GM21786 (cell line): Measurements from ENCODE around the gene TAP2.
"Not testable (repeated sequence)": the region's sequence is repeated elsewhere in the genome, so short reads cannot be mapped to it uniquely, and the experiment has no call there.

Source experiments
- ATAC-seq: cut with Tn5 transposase; IDR thresholded peaks from one replicate; pipeline ENCODE4 v1.9.1; 2021; ENCODE audit not compliant: unreplicated experiment

Gene TAP2

DNA sequence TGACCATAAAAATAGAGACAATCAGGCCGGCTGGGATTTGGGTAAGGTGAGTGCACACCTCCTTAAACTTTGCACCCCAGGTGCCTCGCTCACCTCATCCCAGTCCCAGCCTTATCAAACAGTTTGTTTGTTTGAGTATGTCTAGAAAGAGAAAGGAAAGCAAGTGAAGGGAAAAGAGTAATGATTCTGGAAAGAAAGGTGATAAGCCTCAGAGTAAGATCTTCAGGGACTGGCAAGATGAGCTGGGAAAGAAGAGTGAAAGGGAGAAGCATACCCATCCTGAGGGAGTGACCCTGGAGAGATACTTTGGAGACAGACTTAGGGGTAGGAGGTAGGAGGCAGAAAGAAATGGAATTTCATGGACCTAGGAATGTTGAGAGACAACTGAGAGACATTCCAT is 1.7 kb downstream of the TAP2 start:
- ATAC-seq = no peak

DNA sequence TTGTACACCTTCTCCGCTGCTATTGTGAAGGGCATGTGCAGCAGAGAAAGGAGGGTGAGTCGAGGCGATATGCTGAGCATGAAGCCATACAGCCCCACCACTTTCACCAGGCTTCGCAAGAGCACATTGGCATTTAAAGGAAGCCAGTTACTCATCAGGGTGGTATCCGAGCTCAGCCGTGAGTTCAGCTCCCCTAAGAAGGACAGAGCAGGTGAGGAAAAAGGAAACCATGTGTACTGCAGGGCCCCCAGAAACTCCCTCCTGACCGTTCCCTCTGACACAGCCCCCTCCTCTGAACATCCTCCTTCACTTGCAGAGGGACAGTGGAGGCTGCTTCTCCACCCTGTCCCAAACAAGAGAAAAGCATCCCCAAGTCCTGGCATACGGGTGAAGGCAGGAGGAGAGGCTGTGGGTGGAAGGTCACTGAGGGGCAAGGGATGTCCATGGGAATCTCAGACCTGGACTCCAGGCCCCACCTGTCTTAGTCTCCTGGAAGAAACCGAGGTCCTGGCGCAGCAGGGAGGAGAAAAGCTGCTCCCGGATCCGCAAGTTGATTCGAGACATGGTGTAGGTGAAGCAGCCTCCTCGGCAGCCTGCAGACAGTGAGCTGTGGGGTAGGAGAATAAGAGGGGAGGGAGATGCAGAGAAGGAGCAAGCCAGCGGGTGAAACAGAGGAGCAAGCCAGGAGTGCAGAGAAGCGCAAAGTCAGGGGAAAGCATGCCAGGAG is 3.2 kb downstream of the TAP2 start:
- ATAC-seq = no peak

- no peak for ATAC-seq
These were observed 4.9 kb downstream of the TAP2 start for GRCh38 chr6:32833664-32834063.

DNA sequence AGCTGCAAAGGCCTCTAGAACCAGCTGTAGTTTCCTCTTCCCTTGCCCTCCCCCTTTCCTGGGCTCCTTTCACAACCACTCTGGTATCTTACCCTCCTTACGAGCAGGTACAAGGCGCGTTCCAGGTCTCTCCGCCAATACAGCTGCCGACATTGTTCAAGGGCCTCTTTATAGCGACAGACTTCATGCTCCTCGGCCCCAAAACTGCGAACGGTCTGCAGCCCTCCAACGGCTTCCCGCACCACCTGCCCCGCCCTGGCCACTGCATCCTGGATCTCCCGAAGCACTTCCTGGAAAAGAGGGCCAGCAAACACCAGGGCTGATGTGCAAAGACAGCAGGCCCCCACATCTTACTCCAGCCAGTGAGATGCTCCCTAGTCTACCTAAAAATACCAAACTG is 6.0 kb downstream of the TAP2 start:
- ATAC-seq = no peak

GRCh38 chr6:32830936-32831335 is 7.6 kb downstream of the TAP2 start:
- no peak for ATAC-seq

DNA sequence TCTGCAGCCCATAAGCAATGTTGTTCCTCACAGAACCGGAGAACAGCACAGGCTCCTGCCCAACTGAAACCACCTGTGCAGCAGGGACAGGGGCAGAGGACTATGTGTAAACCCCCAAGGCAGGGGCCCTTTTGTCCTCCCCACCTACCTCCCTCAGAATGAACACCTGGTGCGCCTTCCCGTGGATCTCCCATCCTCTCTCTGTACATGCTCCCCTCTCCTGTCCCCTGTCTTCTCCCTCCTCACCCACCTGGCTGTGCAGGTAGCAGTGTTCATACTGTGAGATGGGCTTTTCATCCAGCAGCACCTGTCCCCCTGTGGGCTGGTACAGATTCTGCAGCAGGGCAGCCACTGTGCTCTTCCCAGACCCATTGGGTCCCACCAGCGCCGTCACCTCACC is 8.5 kb downstream of the TAP2 start:
- ATAC-seq = no peak

- no peak for ATAC-seq
These were observed 9.0 kb downstream of the TAP2 start for GRCh38 chr6:32829495-32829894.

- no peak for ATAC-seq
These were observed 11.5 kb downstream of the TAP2 start for GRCh38 chr6:32827025-32827424.

DNA sequence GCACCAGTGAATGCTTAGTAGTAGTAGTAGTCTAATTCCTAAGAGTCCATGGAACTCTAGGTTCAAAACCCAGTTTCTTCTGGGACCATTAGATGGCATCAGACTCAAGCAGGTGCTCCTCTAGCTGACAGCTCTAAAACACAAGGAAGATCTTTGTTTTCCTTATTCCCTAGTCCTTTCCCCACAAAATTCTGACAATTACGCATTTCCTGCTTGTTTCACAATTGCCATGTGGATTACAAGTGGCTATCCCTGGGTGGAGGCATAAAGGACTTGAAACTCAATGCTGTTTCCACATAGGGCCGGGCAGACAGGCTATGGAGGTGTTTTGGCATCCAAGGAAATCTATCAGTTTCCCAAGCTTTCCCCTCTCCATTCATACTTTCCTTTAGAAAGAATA is 12.6 kb downstream of the TAP2 start:
- ATAC-seq = no peak

GRCh38 chr6:32819729-32820128 is 18.8 kb downstream of the TAP2 start:
- no peak for ATAC-seq

- ATAC-seq = no peak
These were observed 19.7 kb downstream of the TAP2 start for GRCh38 chr6:32818867-32819266.

GRCh38 chr6:32816746-32817204 is 21.8 kb downstream of the TAP2 start, which contains the start of gene HLA-DOB:
HLA-DOB (minus strand) TSS chr6:32817002; CDS start chr6:32816951, 51 bp downstream.
- peak; percentile 58 for ATAC-seq

- ATAC-seq = no peak
These were observed 22.5 kb downstream of the TAP2 start for GRCh38 chr6:32815996-32816395.

- no peak for ATAC-seq
These were observed 23.4 kb downstream of the TAP2 start for GRCh38 chr6:32815115-32815514.

DNA sequence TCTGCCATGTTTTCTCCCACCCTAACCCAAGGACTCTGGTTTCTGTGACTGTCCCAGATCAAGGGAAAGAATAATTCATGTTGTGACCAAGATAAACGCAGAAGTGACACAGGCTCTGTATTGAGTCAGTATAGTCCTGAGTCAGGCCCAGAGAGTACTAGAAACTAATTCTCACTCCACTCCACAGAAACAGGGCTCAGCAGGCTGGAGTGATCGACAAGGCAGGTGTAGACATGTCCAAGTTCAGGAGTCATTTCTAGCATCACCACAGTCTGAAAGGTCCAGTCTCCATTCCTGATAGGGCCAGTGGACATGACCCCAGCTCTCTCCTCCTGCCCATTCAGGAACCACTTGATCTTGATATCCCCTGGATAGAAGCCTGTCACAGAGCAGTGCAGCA is 24.4 kb downstream of the TAP2 start:
- ATAC-seq = no peak

- no peak for ATAC-seq
These were observed 29.4 kb downstream of the TAP2 start for GRCh38 chr6:32809171-32809570.

DNA sequence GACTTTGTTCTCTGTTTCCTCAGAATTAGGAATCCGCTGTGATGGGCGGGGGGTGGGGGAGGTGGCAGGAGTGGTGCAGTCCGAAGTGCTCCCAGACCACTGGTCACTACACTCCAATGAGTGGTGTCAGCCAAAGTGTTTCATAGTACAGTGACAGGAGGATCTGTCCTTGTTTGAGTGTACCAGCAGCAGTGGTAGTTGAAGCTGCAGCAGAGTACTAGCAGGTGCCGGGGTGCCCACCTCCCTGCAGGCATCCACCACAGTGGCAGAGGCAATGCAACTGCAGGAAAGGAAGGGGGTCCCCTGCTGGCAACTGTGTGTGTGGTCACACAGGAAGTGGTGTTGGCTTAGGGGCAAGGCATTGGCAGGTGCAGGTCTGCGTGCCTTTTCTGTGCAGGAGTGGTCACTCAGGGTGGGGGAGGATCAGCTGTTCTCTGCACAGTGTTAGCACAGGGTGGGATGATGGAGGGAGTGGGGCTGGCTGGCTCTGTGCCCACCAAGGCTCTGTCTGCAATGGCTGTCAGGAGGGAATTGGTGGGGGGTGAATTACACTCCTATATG is 31.4 kb downstream of the TAP2 start:
- no peak for ATAC-seq

DNA sequence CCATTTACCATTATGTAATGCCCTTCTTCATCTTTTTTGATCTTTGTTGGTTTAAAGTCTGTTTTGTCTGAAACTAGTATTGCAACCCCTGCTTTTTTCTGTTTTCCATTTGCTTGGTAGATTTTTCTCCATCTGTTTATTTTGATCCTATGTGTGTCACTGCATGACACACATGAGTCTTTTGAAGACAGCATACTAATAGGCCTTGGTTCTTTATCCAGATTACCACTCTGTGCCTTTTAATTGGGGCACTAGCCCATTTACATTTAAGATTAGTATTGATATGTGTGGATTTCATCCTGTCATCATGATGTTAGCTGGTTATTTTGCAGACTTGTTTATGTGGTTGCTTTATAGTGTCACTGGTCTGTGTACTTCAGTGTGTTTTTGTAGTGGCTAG is 33.1 kb downstream of the TAP2 start:
- not testable (repeated sequence) for ATAC-seq

DNA sequence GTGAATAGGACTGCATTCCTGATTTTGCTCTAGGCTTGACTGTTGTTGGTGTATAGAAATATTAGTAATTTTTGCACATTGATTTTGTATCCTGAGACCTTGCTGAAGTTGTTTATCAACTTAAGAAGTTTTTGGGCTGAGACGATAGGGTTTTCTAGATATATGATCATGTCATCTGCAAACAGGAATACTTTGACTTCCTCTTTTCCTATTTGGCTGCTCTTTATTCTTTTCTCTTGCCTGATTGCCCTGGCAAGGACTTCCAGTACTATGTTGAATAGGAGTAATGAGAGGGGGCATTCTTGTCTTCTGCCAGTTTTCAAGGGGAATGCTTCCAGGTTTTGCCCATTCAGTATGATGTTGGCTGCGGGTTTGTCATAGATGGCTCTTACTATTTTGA is 35.1 kb downstream of the TAP2 start:
- no peak for ATAC-seq

GRCh38 chr6:32799740-32800139 is 38.8 kb downstream of the TAP2 start:
- no peak for ATAC-seq

GRCh38 chr6:32799168-32799567 is 39.4 kb downstream of the TAP2 start:
- ATAC-seq = no peak

- no peak for ATAC-seq
These were observed 41.4 kb downstream of the TAP2 start for GRCh38 chr6:32796848-32797776.
